Activated T-cell treated with anti-CD3 and anti-CD28 coated beads, Interleukin-2, amount 50 U/mL, for 4 hours (primary cell): ENCODE results near the gene CIART. TPM values are rescaled to one million over a fixed set of nuclear protein-coding genes. Genes with fewer than 3 reads are reported as not detected.

Source experiments
- ATAC-seq, 2 donors: fragments of 200-7000 bp; cut with Tn5 transposase; one replicate each; pipeline ENCODE4 v1.10.0; 2021
- DNase-seq: peaks from one replicate; pipeline ENCODE4 v3.0.0-alpha.2; 2020
- H3K27me3 Mint-ChIP-seq: one replicate; pipeline ENCODE4 v1.8.0; 2021; ENCODE audit warnings: low read depth, mixed read lengths
- H3K36me3 Mint-ChIP-seq: one replicate; pipeline ENCODE4 v1.8.0; 2022; ENCODE audit warnings: mixed read lengths; ENCODE audit not compliant: insufficient read depth
- H3K4me1 Mint-ChIP-seq: one replicate; pipeline ENCODE4 v1.8.0; 2021; ENCODE audit warnings: low read depth, mixed read lengths
- H3K4me3 Mint-ChIP-seq: one replicate; pipeline ENCODE4 v1.8.0; 2021; ENCODE audit warnings: mild to moderate bottlenecking, moderate library complexity, mixed read lengths
- H3K9me3 Mint-ChIP-seq: one replicate; pipeline ENCODE4 v1.8.0; 2021; ENCODE audit warnings: mixed read lengths
- total RNA-seq, 3 donors: library from RNA; stranded (reverse); gene quantifications; one replicate each; pipeline ENCODE4 v1.2.1, GENCODE V29; 2021

The CIART gene
- total RNA-seq, 3 donors from 2014 or later = 2.0 to 2.3 (median 2.3) TPM

- peaks cover 12% of the 10 kb centered on the region for H3K4me1 Mint-ChIP-seq
- ATAC-seq (no peak), DNase-seq (no peak)
- H3K36me3 Mint-ChIP-seq = no peaks in the 10 kb centered on the region
- no peak overlapping the region for H3K4me3 Mint-ChIP-seq
- no peaks in the 10 kb centered on the region for H3K9me3 Mint-ChIP-seq
- H3K27me3 Mint-ChIP-seq = peaks cover 39% of the 10 kb centered on the region
Observed at GRCh38 chr1:150256554-150257341, 25.6 kb upstream of the CIART start.

DNA sequence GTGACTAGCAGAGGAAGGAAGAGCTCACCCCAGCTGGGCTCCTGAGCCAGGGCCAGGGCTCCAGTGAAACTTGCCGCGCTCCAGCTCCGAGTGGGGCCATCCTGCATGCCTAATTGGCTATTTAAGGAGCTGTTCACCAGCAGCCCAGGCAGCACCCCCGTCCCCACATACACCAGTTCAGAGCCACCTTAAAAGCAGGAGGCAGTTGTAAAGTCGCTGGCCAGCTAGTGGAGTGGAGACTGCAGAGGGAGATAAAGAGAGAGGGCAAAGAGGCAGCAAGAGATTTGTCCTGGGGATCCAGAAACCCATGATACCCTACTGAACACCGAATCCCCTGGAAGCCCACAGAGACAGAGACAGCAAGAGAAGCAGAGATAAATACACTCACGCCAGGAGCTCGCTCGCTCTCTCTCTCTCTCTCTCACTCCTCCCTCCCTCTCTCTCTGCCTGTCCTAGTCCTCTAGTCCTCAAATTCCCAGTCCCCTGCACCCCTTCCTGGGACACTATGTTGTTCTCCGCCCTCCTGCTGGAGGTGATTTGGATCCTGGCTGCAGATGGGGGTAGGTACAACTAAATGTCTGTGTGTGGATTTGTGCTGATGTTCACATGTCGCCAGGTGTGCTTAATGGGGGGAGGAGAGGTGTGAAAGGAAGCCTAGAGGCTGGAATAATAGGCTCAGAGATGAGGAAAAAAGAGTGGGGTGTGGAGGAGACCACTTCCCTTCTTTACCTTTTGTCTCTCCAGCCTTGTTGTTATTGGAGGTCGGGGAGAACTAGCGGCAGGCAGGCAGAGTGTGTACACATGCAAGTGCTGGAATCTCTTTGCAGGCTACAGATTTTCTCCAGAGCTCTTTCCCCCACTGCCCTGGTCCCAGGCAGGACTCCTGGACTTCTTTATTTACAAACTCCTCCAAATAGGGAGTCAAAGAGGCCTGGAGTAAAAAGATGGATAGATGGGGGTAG, 24.4 kb upstream of the CIART start, which contains the start of gene CA14:
CA14 (plus strand) TSS at position 151 of the 962 bp plus-strand sequence; CDS start at position 506, 355 bp downstream.
- Mint-ChIP-seq H3K9me3 (no peaks in the 10 kb centered on the region), H3K36me3 (no peaks in the 10 kb centered on the region), H3K4me3 (no peak within 1 kb of the TSS), H3K27me3 (peaks cover 39% of the 10 kb centered on the region), H3K4me1 (peaks cover 12% of the 10 kb centered on the region)
- ATAC-seq = no peak
- no peak for DNase-seq

GRCh38 chr1:150259217-150259616, 23.1 kb upstream of the CIART start:
- Mint-ChIP-seq H3K27me3 (peaks cover 34% of the 10 kb centered on the region), H3K4me3 (no peak overlapping the region), H3K9me3 (no peaks in the 10 kb centered on the region), H3K4me1 (peaks cover 12% of the 10 kb centered on the region), H3K36me3 (no peaks in the 10 kb centered on the region)
- ATAC-seq = no peak
- no peak for DNase-seq

GRCh38 chr1:150259758-150260669, 22.3 kb upstream of the CIART start:
- no peak overlapping the region for H3K4me3 Mint-ChIP-seq

DNA sequence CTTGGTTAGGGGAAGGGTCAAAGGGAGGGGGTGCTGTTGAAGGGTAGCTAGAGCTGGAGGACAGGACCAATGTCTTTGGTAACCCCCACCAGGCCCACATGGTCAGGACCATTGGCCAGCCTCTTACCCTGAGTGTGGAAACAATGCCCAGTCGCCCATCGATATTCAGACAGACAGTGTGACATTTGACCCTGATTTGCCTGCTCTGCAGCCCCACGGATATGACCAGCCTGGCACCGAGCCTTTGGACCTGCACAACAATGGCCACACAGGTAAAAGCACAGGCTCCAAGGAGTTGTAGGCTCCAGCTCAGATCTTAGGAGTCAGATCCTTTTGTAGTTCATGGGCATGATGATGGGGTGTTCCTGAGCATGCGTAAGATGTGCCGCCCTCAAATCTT, 21.0 kb upstream of the CIART start:
- no peak overlapping the region for H3K4me3 Mint-ChIP-seq
- no peak for DNase-seq
- no peaks in the 10 kb centered on the region for H3K9me3 Mint-ChIP-seq
- no peaks in the 10 kb centered on the region for H3K36me3 Mint-ChIP-seq
- H3K4me1 Mint-ChIP-seq = peaks cover 2% of the 10 kb centered on the region
- ATAC-seq = no peak
- peaks cover 25% of the 10 kb centered on the region for H3K27me3 Mint-ChIP-seq

More at GRCh38 chr1:150259758-150260669, 22.3 kb upstream of the CIART start:
- H3K36me3 Mint-ChIP-seq = no peaks in the 10 kb centered on the region
- H3K9me3 Mint-ChIP-seq = no peaks in the 10 kb centered on the region
- H3K4me1 Mint-ChIP-seq = peaks cover 12% of the 10 kb centered on the region
- ATAC-seq (no peak), DNase-seq (no peak)
- H3K27me3 Mint-ChIP-seq = peaks cover 34% of the 10 kb centered on the region

GRCh38 chr1:150262388-150263320, 19.7 kb upstream of the CIART start:
- H3K36me3 Mint-ChIP-seq = peaks cover 5% of the 10 kb centered on the region
- no peak for DNase-seq
- no peak for ATAC-seq

GRCh38 chr1:150263549-150263948, 18.8 kb upstream of the CIART start:
- Mint-ChIP-seq H3K27me3 (peaks cover 4% of the 10 kb centered on the region), H3K4me1 (peaks cover 15% of the 10 kb centered on the region), H3K4me3 (no peak overlapping the region), H3K36me3 (peaks cover 5% of the 10 kb centered on the region), H3K9me3 (no peaks in the 10 kb centered on the region)
- DNase-seq (no peak), ATAC-seq (no peak)

More at GRCh38 chr1:150262388-150263320, 19.7 kb upstream of the CIART start:
- Mint-ChIP-seq H3K4me1 (peaks cover 9% of the 10 kb centered on the region), H3K27me3 (peaks cover 12% of the 10 kb centered on the region), H3K9me3 (no peaks in the 10 kb centered on the region), H3K4me3 (no peak overlapping the region)

DNA sequence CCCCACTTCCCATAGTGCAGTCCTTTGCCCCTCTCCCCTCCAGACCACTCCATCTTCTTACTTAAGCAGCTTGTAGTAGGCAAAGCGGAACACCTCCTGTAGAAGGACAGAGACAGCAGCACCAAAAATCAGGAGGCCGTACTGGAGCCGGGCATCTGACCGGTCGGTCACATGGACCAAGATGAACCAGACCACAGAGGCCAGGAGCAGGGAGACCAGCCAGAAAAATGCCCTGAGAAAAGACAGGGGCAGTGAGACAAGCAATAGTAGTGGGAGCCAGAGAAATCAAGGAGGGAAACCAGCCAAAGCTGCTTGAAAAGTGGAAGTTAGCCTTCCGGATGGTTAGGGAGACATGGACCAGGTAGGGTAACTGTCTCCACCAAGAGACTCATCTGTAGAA, 14.5 kb upstream of the CIART start:
- no peaks in the 10 kb centered on the region for H3K27me3 Mint-ChIP-seq
- ATAC-seq = no peak
- H3K4me3 Mint-ChIP-seq = peak overlapping the region; percentile 96
- no peak for DNase-seq
- H3K36me3 Mint-ChIP-seq = peaks cover 5% of the 10 kb centered on the region
- no peaks in the 10 kb centered on the region for H3K9me3 Mint-ChIP-seq
- peaks cover 23% of the 10 kb centered on the region for H3K4me1 Mint-ChIP-seq

DNA sequence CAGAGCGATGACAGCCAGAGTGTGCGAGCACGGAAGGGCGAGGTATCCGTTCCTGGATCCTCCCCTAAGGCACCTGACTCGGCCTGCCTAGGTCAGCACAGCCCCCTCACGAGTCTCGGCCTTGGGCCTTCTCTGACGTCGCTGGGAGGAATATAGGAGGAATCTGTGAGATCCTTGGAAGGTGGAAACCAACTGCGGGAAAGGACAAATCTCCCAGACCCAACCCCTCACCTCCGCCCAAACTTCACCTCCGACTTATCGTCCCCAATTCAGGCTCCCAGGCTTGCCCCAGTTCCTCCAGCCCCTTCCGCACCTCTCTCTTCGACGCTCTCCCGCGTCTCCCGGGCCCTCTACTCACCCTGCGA, 14.0 kb upstream of the CIART start:
- ATAC-seq (peak; percentile 50 to 55), DNase-seq (no peak)
- peaks cover 5% of the 10 kb centered on the region for H3K36me3 Mint-ChIP-seq

GRCh38 chr1:150268705-150269403, 13.5 kb upstream of the CIART start, which contains the start of gene APH1A:
Gene APH1A (minus strand): TSS chr1:150269016. CDS start chr1:150268810, 206 bp downstream.
- H3K36me3 Mint-ChIP-seq = peaks cover 7% of the 10 kb centered on the region
- H3K9me3 Mint-ChIP-seq = no peaks in the 10 kb centered on the region
- H3K4me3 Mint-ChIP-seq = peak within 1 kb of the TSS; percentile 96
- DNase-seq (peak; percentile 90), ATAC-seq (peak; percentile 98 to 99)
- no peaks in the 10 kb centered on the region for H3K27me3 Mint-ChIP-seq
- peaks cover 23% of the 10 kb centered on the region for H3K4me1 Mint-ChIP-seq

More for the DNA sequence above, 14.0 kb upstream of the CIART start:
- Mint-ChIP-seq H3K9me3 (no peaks in the 10 kb centered on the region), H3K4me3 (peak overlapping the region; percentile 96), H3K4me1 (peaks cover 23% of the 10 kb centered on the region), H3K27me3 (no peaks in the 10 kb centered on the region)

GRCh38 chr1:150269451-150269850, 12.9 kb upstream of the CIART start:
- H3K4me3 Mint-ChIP-seq = peak overlapping the region; percentile 96
- peaks cover 23% of the 10 kb centered on the region for H3K4me1 Mint-ChIP-seq
- ATAC-seq (no peak), DNase-seq (no peak)
- no peaks in the 10 kb centered on the region for H3K27me3 Mint-ChIP-seq
- H3K9me3 Mint-ChIP-seq = no peaks in the 10 kb centered on the region
- H3K36me3 Mint-ChIP-seq = peaks cover 8% of the 10 kb centered on the region

- ATAC-seq = no peak
- Mint-ChIP-seq H3K4me1 (peaks cover 23% of the 10 kb centered on the region), H3K27me3 (no peaks in the 10 kb centered on the region), H3K4me3 (no peak overlapping the region), H3K9me3 (no peaks in the 10 kb centered on the region), H3K36me3 (peaks cover 9% of the 10 kb centered on the region)
- DNase-seq = no peak
Observed at GRCh38 chr1:150271291-150271959, 10.9 kb upstream of the CIART start.
